GM21723 (cell line): Measurements from ENCODE around the gene TRMT2A.

ENCODE experiments used
- ATAC-seq: cut with Tn5 transposase; IDR thresholded peaks from one replicate; pipeline ENCODE4 v1.9.1; 2021; ENCODE audit warnings: mild to moderate bottlenecking, moderate library complexity; ENCODE audit not compliant: unreplicated experiment

TRMT2A gene

GRCh38 chr22:20149257-20150250, 32.5 kb upstream of the TRMT2A start:
- no peak for ATAC-seq

GRCh38 chr22:20148414-20148813, 31.4 kb upstream of the TRMT2A start:
- ATAC-seq: no peak

DNA sequence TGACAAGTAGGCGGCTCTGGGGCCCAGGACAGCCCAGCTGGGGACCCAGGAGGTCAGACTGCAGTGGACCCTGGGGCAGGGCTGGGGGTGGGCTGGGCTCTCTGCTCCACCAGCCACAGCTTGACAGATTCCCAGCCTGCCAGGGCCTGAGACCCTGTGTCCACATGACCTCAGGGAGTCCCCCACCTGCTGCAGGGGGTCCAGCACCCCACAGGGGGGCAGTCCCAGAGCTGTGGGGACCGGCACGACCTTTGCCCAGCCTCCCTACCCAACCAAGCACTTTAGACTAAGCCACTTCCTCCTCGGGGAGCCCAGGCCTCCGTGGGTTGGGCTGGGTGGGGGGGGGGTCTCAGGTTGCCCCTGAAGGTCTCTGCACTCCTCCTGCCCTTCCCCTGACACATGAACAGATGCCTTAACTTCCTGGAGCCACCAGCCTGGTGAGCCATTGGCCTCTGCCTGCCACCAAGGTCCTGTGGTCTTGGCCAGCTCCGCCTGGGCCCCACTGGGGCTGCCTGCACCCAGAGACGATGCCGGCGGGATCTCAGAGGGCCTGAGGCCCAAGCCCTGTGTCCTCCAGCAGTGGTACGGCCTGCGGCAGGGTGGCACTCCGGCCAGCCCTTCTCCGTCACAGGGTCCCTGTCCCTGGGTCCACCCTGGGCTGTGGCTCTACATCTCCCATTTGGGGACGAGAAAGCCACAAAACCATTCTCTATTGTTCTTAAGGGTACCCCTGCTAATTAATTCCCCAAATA, 30.4 kb upstream of the TRMT2A start:
- ATAC-seq: no peak

GRCh38 chr22:20146777-20147176, 29.8 kb upstream of the TRMT2A start:
- no peak for ATAC-seq

GRCh38 chr22:20145832-20146223, 28.8 kb upstream of the TRMT2A start:
- no peak for ATAC-seq

DNA sequence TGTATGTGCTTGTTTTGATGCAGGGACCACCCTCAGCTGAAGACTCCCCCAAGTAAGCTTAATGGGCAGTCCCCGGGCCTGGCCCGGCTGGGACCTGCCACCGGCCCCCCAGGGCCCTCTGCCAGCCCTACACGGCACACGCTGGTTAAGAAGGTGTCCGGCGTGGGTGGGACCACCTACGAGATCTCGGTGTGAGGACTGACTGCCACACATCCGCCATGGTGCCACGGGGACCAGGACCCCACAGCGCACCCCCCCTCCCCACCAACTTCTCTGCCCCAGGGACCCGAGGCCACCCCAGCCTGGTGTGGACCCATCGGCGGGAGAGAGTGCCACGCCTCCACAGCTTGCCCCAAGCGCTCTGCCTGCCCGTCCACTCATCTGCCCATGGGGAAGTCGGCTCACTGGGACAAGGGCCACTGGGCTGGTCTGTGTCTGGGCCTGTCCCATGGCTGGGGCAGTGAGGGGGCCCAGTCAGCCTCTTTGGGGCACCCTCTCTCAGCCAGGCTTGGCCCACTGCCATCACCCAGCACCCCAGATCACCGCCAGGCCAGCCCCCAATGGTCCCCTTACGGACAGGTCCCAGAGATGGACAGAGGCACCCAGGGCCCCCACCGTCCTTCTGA, 28.3 kb upstream of the TRMT2A start:
- no peak for ATAC-seq

GRCh38 chr22:20143883-20144665, 27.0 kb upstream of the TRMT2A start:
- ATAC-seq: no peak

DNA sequence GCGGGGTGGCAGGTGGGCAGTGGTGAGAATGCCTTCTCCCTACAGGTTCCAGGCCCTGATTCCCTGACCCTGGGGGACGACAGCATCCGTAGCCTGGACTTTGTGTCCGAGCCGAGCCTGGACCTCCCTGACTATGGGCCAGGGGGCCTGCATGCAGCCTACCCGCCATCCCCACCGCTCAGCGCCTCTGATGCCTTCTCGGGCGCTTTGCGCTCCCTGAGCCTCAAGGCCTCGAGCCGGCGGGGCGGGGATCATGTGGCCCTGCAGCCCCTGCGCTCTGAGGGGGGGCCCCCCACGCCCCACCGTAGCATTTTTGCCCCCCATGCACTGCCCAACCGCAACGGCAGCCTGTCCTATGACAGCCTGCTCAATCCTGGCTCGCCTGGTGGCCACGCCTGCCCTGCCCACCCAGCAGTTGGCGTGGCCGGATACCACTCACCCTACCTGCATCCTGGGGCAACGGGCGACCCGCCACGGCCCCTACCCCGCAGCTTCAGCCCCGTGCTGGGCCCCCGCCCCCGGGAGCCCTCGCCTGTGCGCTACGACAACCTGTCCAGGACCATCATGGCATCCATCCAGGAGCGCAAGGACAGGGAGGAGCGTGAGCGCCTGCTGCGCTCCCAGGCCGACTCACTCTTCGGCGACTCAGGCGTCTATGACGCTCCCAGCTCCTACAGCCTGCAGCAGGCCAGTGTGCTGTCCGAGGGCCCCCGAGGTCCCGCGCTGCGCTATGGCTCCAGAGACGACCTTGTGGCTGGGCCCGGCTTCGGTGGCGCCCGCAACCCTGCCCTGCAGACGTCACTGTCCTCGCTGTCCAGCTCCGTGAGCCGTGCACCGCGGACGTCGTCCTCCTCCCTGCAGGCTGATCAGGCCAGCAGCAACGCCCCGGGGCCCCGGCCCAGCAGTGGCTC, 25.9 kb upstream of the TRMT2A start:
- no peak for ATAC-seq

DNA sequence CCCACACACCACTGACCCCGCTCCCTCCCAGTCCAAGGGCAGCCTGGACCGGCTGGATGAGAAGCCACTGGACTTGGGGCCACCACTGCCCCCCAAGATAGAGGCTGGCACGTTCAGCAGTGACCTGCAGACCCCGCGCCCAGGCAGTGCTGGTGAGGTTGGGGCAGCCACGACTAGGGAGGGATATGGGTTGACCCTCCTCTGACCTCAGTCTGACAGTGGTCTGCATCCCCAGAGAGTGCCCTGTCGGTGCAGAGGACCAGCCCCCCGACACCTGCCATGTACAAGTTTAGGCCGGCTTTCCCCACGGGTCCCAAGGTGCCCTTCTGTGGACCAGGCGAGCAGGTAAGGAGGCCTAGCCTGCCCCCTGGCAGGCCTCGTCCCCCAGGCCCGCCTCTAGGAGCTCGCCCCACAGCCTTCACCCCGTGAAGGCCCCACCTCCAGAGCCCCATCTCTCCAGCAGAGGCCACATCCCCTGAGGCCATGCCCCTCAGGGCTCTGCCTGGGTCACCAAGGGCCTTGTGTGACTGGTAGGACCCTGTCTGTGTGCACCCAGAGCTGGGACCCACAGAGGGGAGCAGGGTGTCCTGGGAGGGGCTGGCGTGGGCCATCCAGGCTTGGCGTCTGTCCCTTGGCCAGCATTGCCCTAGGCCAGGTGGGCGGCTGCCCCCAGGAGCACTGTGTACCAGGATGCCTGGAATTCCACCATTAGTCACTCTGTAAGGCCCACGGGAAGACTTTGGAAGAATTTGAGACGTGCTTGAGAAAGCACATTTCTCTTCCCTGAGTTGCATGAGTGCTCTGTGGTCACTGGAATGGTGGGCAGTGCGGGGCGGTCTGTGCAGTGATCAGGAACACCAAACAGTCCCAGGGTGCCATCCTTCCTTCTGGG, 24.4 kb upstream of the TRMT2A start:
- ATAC-seq: no peak

- ATAC-seq: no peak
These were observed 23.5 kb upstream of the TRMT2A start for GRCh38 chr22:20140521-20140964.

- ATAC-seq: no peak
These were observed 23.1 kb upstream of the TRMT2A start for GRCh38 chr22:20140107-20140445.

DNA sequence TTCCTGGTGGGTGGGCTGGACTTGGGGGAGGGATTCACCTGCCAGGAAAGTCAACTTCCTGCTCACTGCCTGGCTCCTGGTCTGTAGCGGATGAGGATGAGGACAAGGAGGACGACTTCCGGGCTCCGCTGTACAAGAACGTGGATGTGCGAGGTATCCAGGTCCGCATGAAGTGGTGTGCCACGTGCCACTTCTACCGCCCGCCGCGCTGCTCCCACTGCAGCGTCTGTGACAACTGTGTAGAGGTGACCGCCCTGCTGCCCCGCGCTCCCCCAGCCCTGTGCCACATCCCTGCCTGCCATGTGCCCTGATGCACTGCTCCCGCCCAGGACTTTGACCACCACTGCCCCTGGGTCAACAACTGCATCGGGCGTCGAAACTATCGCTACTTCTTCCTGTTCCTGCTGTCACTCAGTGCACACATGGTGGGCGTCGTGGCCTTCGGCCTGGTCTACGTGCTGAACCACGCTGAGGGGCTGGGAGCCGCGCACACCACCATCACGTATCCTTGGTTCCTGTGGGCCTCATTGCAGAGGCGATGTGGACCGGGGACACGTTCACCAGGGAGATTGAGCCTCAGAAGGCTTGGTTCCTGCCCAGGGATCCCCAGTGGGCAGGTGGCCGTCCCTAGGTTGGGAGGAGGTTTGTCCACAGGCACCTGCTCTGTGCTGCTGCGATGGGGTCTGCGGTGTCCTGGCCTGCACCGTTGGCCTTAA, 22.5 kb upstream of the TRMT2A start:
- ATAC-seq: no peak

- ATAC-seq: no peak
These were observed 21.8 kb upstream of the TRMT2A start for GRCh38 chr22:20138868-20139267.

GRCh38 chr22:20138417-20138738, 21.4 kb upstream of the TRMT2A start:
- no peak for ATAC-seq

GRCh38 chr22:20137671-20138416, 20.8 kb upstream of the TRMT2A start:
- ATAC-seq: no peak

- ATAC-seq: no peak
These were observed 20.1 kb upstream of the TRMT2A start for GRCh38 chr22:20137113-20137512.

- ATAC-seq: no peak
These were observed 19.5 kb upstream of the TRMT2A start for GRCh38 chr22:20136603-20136873.
